Measurements from ENCODE around the gene TRAFD1.

The TRAFD1 gene

DNA sequence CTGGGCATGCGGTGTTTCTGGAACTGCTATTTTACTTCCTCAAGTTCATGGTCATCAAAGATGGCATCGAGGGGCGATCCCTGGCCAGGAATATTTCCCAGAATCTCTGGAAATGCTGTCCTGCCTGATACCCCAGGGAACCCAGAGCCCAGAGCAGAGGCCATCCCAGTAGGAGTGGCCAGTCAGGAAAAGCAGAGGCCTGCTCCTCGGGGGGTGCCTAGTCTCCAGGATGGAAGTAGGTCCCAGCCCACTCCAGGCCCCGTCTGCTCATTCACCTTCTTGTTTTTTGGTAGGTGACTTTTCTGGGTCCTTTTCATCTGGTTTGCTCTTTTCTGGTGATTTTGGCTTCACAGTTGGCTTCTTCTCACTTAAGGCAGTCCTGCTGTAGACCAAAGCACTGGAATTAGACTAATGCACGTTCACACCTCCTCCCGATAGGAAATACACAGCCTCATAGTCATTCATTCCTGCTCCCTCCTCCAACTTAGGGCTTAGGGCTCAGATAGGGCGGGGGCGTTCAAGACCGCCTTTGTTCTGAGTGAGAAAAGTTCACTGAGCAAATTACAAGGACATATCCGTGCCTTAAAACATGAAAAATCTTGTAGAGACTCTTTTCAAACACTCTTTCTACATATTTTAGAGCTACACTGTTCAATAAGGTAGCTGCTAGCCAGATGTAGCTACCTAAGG, 51.1 kb downstream of the TRAFD1 start:
- CTCF ChIA-PET: no interaction called here
- POLR2A ChIA-PET: no interaction called here
- no peak for DNase-seq (ENCODE audit: low read depth, low spot score)

DNA sequence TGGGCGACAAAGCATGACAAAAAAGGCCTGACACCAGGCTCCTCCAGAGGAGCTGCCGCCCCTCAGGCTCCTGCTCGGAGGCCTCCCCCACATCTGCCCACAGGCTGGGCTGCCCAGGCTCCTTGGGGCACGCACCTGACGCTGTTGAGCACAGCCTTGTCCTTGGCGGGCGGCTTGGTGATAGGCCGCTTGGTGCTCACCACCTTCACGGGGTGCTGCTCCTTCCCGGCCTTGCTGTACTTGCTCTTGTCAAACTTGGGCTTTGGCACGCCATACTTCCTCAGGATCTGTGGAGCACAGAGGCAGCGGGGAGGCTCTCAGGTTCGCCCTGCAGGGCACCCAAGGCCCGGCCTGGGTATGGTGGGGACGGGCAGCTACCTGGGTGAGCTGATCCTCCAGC, 53.4 kb downstream of the TRAFD1 start:
- TF ChIP-seq CTCF (IDR thresholded peaks at IDR 0.05; ENCODE audit: insufficient read depth, low read length, missing control alignments): no peak
- no peak overlapping the region for H3K4me3 ChIP-seq (ENCODE audit: low read depth, low read length)
- POLR2A ChIA-PET: no interaction called here
- DNase-seq (ENCODE audit: low read depth, low spot score): no peak
- CTCF ChIA-PET: interaction anchor here (1.4 kb wide), 1 partner anchor 20 kb away, joined by 5 read pairs; no protein-coding TSS in a partner anchor

More for the DNA sequence above, 51.1 kb downstream of the TRAFD1 start:
- TF ChIP-seq CTCF (IDR thresholded peaks at IDR 0.05; ENCODE audit: insufficient read depth, low read length, missing control alignments): no peak
- H3K4me3 ChIP-seq (ENCODE audit: low read depth, low read length): no peak overlapping the region

GRCh38 chr12:112179341-112179740, 54.0 kb downstream of the TRAFD1 start:
- DNase-seq (ENCODE audit: low read depth, low spot score): no peak
- POLR2A ChIA-PET: no interaction called here
- no peak for TF ChIP-seq CTCF (IDR thresholded peaks at IDR 0.05; ENCODE audit: insufficient read depth, low read length, missing control alignments)
- H3K4me3 ChIP-seq (ENCODE audit: low read depth, low read length): no peak overlapping the region
- CTCF ChIA-PET: interaction anchor here (1.4 kb wide), 1 partner anchor 19 kb away, joined by 5 read pairs; no protein-coding TSS in a partner anchor

- DNase-seq (ENCODE audit: low read depth, low spot score): no peak
- no peak overlapping the region for H3K4me3 ChIP-seq (ENCODE audit: low read depth, low read length)
- CTCF ChIA-PET: interaction anchor here (1.3 to 1.4 kb wide), 2 partner anchors 19 to 207 kb away, joined by 5 to 6 read pairs; no protein-coding TSS in a partner anchor
- POLR2A ChIA-PET: no interaction called here
- TF ChIP-seq CTCF (IDR thresholded peaks at IDR 0.05; ENCODE audit: insufficient read depth, low read length, missing control alignments): no peak
These were observed 54.6 kb downstream of the TRAFD1 start for GRCh38 chr12:112179916-112180315.

- no peak overlapping the region for H3K4me3 ChIP-seq (ENCODE audit: low read depth, low read length)
- no peak for DNase-seq (ENCODE audit: low read depth, low spot score)
- ChIA-PET POLR2A (no interaction called here), CTCF (interaction anchor here (1.3 kb wide), 1 partner anchor 206 kb away, joined by 6 read pairs; no protein-coding TSS in a partner anchor)
- TF ChIP-seq CTCF (IDR thresholded peaks at IDR 0.05; ENCODE audit: insufficient read depth, low read length, missing control alignments): no peak
These were observed 55.1 kb downstream of the TRAFD1 start for GRCh38 chr12:112180422-112180821.

DNA sequence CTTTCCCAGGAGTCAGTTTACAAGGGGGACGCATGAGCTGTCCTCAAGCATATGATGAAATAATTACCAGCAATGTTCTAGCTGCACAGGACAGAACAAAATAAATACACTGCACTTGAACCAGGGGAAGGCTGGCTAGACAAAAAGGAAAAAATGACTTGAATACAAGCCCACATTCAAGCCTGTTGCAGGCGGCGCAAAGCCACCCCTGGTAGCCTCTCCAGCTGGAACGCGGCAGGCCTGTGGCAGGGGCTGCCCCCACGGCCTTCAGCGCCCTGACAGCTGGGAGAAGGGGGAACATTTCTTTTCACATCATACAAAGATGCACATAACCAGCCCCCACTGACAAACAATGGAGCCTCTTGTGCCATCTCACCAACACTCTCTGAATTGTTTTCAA, 57.1 kb downstream of the TRAFD1 start:
- no peak for TF ChIP-seq CTCF (IDR thresholded peaks at IDR 0.05; ENCODE audit: insufficient read depth, low read length, missing control alignments)
- ChIA-PET POLR2A (no interaction called here), CTCF (interaction anchor here (1.1 to 5.3 kb wide), 2 partner anchors 15 to 204 kb away, joined by 3 to 54 read pairs; no protein-coding TSS in a partner anchor)
- no peak overlapping the region for H3K4me3 ChIP-seq (ENCODE audit: low read depth, low read length)
- DNase-seq (ENCODE audit: low read depth, low spot score): no peak

Measured in AG04449 (cell line).